ENCODE measurements around the gene IL27RA.

The IL27RA gene

GRCh38 chr19:14089412-14089661 lies 57.8 kb downstream of the IL27RA start:
- DNase-seq (ENCODE audit: low read depth) = no peak

DNA sequence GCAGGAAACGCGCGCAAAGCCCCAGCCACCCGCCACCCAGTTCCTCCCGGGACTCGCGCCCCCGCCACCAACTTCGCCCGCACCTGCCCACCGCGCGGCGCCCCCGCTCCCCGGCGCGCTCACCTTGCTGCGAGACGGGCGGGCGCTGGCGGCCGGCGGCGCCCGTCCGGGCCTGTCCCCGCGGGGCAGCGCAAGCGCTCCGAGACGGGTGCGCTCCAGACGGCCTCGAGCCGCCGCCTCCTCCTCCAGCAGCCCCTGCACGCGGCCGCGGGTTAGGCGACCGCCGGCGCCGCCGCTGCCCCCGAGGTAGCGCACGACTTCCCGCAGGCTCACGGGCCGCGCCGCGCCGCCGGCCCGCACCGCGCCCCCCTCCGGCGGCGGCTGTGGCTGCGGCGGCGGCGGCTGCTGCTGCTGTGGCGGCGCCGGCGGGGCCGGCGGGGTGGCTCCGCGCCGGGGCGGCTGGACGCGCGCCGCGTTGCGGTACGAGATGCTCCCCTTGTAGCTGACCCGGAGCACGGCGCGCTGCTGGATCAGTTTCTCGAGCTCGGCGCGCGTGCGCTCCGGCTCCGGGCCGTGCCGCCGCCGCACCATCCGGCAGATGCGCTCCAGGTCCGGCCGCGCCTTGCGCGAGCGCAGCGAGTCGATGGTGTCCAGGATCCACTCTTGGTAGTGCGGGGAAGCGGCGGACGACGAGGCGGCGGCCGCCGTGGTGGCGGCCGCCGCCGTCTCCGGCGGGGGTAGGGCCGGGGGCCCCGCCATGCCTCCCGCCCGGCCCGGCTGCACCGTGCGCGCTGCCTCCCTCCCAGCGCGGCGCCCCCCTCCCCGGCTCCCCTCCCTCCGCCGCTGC lies 58.3 kb downstream of the IL27RA start:
- no peak for DNase-seq (ENCODE audit: low read depth)

DNA sequence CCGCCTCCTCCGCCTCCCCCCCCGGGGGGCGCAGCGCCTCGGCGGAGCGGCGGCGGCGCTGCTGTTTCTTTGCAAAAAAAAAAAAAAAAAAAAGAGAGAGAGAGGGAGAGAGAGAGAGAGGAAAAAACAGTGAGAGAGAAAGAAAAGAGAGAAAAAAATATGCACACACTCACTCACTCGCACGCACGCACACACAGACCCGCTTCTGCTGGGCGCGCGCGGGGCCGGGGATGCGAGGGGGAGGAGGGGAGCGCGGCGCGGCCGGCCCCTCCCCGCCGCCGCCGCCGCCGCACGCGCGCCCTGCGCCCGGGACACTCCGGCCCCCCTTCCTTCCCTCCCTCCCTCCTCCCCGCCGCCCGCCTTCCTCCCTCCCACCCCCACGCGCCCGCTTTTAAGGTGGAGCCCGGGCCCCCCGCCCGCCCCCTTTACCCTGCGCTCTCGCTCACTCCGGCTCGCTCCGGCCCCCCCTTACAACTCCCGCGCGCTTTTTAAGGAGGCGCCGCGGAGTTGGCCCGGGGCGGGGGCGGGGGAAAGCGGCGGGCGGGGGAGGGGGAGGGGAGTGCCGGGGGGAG lies 59.0 kb downstream of the IL27RA start, which contains the start of gene SAMD1:
TSS of gene SAMD1 (minus strand) at position 243 of the 572 bp plus-strand sequence.
- no peak for DNase-seq (ENCODE audit: low read depth)

- DNase-seq (ENCODE audit: low read depth) = no peak
Measured at GRCh38 chr19:14091081-14091812, 59.7 kb downstream of the IL27RA start.

- no peak for DNase-seq (ENCODE audit: low read depth)
Measured at GRCh38 chr19:14091813-14092462, 60.4 kb downstream of the IL27RA start.

- DNase-seq (ENCODE audit: low read depth) = no peak
Measured at GRCh38 chr19:14093117-14093823, 61.7 kb downstream of the IL27RA start.

DNA sequence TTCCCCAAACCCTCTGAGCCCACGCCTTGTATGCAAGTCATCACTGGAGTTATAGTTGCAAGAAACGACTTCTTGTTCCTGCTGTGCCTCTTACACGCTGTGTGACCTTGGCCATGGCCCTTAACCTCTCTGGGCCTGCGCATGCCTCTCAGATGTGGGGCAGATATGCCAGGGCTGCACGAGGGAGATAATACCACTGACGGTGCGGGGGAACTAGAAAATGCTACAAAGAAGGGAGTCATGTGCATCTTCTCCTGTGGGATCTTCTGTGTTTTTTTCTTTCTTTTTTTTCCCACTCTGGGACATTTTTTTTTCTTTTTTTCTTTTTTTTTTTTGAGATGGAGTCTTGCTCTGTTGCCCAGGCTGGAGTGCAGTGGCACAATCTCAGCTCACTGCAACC lies 63.3 kb downstream of the IL27RA start:
- DNase-seq (ENCODE audit: low read depth) = no peak

GRCh38 chr19:14096272-14096992 lies 64.9 kb downstream of the IL27RA start:
- no peak for DNase-seq (ENCODE audit: low read depth)

DNA sequence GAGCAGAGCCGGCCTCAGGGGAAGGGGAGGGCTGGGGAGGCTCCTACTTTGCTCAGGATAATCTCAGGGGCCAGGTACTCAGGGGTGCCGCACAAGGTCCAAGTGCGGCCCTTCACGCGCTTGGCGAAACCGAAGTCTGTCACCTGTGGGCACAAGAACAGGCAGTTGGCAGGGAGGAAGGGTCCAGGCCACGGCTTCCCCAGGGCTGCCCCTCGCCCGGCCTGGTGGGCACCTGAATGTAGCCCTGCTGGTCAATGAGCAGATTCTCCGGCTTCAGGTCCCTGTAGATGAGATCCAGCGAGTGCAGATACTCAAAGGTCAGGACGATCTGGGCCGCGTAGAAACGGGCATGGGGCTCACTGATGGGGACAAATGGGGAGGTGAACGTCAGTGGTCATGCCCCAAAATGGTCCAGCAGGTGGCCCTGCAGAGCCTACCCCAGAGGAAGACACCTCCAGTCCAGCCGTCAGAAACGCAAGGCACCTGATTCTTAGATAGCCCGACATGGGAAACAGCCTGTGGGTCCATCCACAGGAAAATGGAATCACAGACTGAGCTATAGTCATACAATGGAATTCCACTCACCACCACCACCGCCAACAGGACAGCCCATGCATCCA lies 66.1 kb downstream of the IL27RA start:
- DNase-seq (ENCODE audit: low read depth) = no peak

GRCh38 chr19:14101003-14101545 lies 69.5 kb downstream of the IL27RA start:
- no peak for DNase-seq (ENCODE audit: low read depth)

DNA sequence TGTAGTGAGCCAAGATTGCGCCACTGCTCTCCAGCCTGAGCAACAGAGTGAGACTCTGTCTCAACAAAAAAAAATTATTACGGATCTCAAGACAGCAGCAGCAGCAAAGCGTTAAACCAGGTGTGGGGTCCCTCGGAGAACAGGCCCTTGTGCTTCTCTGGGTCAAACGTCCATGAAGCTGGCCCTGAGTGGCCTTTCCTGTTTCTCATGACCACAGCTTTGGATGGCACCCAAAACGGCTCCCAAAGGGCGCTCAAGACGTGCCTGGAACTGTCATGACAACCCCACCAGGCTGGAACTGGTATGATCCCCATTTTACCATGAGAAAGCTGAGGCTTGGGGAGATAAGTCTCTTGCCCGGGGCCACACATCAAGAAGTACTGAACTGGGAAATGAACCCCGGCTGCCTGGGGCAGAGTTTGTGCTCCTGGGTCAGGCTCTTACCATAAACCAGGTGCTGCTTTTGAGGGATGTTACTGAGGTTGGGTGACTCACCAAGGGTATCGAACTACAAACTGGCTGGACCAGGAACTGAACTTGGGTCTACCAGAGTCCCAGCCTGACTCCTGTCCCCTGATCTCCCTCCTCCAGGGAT lies 70.6 kb downstream of the IL27RA start:
- DNase-seq (ENCODE audit: low read depth) = no peak

- DNase-seq (ENCODE audit: low read depth) = no peak
Measured at GRCh38 chr19:14102756-14103155, 71.2 kb downstream of the IL27RA start.
